ENCODE results near the gene IL15RA. TPM values are rescaled to one million over a fixed set of nuclear protein-coding genes. Genes with fewer than 3 reads are reported as not detected.

Gene IL15RA
- total RNA-seq, 1 experiment from 2014 or later: 11.0 TPM

GRCh38 chr10:5913736-5914135 is 63.6 kb downstream of the IL15RA start:
- Histone ChIP-seq H3K36me3 (ENCODE audit: control insufficient read depth, insufficient read depth, low read length) (no peaks in the 10 kb centered on the region), H3K27me3 (ENCODE audit: control insufficient read depth, insufficient read depth, low read length) (no peaks in the 10 kb centered on the region), H3K4me1 (ENCODE audit: control insufficient read depth, insufficient read depth, low read length) (no peaks in the 10 kb centered on the region), H3K9me3 (ENCODE audit: control insufficient read depth, insufficient read depth, low read depth, low read length) (no peaks in the 10 kb centered on the region), H3K4me3 (ENCODE audit: low read depth in 2 of 2, low read length in 2 of 2) (no peak overlapping the region), H3K27ac (ENCODE audit: low read length) (no peak overlapping the region)
- POLR2A ChIA-PET: no interaction called here
- in situ Hi-C loops (cut with HindIII; ENCODE audit: low pct_unique_long_range_greater_than_20kb, low sequenced_read_pairs): no loop called here
- ATAC-seq: no peak
- intact Hi-C loops (cut with micrococcal nuclease; ENCODE audit: unreplicated experiment): no loop called here
- TF ChIP-seq REST (IDR thresholded peaks at IDR 0.05; ENCODE audit: insufficient read depth in 1 of 2, low read depth in 2 of 2, low read length in 1 of 2) (no peak), POLR2AphosphoS5 (IDR thresholded peaks at IDR 0.05; ENCODE audit: low read depth, low read length) (no peak), TCF7L2 (IDR thresholded peaks at IDR 0.05; ENCODE audit: low read depth, low read length) (no peak), SIN3A (IDR thresholded peaks at IDR 0.05; ENCODE audit: borderline replicate concordance, insufficient read depth, low read depth, low read length) (no peak)
- TF ChIP-seq, protein P1, sequence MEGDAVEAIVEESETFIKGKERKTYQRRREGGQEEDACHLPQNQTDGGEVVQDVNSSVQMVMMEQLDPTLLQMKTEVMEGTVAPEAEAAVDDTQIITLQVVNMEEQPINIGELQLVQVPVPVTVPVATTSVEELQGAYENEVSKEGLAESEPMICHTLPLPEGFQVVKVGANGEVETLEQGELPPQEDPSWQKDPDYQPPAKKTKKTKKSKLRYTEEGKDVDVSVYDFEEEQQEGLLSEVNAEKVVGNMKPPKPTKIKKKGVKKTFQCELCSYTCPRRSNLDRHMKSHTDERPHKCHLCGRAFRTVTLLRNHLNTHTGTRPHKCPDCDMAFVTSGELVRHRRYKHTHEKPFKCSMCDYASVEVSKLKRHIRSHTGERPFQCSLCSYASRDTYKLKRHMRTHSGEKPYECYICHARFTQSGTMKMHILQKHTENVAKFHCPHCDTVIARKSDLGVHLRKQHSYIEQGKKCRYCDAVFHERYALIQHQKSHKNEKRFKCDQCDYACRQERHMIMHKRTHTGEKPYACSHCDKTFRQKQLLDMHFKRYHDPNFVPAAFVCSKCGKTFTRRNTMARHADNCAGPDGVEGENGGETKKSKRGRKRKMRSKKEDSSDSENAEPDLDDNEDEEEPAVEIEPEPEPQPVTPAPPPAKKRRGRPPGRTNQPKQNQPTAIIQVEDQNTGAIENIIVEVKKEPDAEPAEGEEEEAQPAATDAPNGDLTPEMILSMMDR (IDR thresholded peaks at IDR 0.05): no peak
- no peak for DNase-seq (ENCODE audit: low read depth, low spot score)
- CTCF ChIA-PET: no interaction called here
- no TSS peak for BruUV-seq (replicated peaks)

DNA sequence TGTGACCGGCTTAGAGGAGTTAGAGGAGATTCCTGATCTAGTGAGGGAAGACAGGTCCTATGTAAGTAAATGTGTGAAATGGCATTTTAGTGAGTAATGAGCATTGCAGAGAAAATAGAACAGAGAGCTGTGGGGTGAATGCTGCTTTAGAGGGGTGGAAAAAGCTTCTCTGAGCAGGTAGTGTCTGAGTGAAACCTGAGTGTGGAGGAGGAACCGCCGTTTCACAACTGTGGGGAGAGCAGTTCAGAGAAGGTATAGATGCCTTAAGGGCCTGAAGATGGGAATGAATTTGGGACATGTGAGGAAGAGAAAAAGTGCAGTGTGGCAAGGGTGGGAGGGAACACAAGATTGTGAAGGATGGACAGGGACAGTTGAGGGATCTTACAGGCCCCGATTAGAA is 65.7 kb downstream of the IL15RA start:
- H3K9me3 ChIP-seq (ENCODE audit: control insufficient read depth, insufficient read depth, low read depth, low read length): no peaks in the 10 kb centered on the region
- H3K27me3 ChIP-seq (ENCODE audit: control insufficient read depth, insufficient read depth, low read length): no peaks in the 10 kb centered on the region
- DNase-seq (ENCODE audit: low read depth, low spot score) (no peak), ATAC-seq (no peak)
- no peak overlapping the region for H3K4me3 ChIP-seq (ENCODE audit: low read depth in 2 of 2, low read length in 2 of 2)
- no peak for TF ChIP-seq REST (IDR thresholded peaks at IDR 0.05; ENCODE audit: insufficient read depth in 1 of 2, low read depth in 2 of 2, low read length in 1 of 2)
- TF ChIP-seq, protein P1 (IDR thresholded peaks at IDR 0.05): no peak
- no peak for TF ChIP-seq TCF7L2 (IDR thresholded peaks at IDR 0.05; ENCODE audit: low read depth, low read length)
- TF ChIP-seq SIN3A (IDR thresholded peaks at IDR 0.05; ENCODE audit: borderline replicate concordance, insufficient read depth, low read depth, low read length): no peak
- no peak for TF ChIP-seq POLR2AphosphoS5 (IDR thresholded peaks at IDR 0.05; ENCODE audit: low read depth, low read length)
- H3K27ac ChIP-seq (ENCODE audit: low read length): no peak overlapping the region
- no peaks in the 10 kb centered on the region for H3K36me3 ChIP-seq (ENCODE audit: control insufficient read depth, insufficient read depth, low read length)
- in situ Hi-C loops (cut with HindIII; ENCODE audit: low pct_unique_long_range_greater_than_20kb, low sequenced_read_pairs): no loop called here
- intact Hi-C loops (cut with micrococcal nuclease; ENCODE audit: unreplicated experiment): no loop called here
- POLR2A ChIA-PET: no interaction called here
- H3K4me1 ChIP-seq (ENCODE audit: control insufficient read depth, insufficient read depth, low read length): no peaks in the 10 kb centered on the region
- BruUV-seq (replicated peaks): no TSS peak
- CTCF ChIA-PET: no interaction called here
